HEK293T (cell line): ENCODE results near the gene LCP1.

Experiments
- CTCF ChIA-PET: fragments of 350-600 bp; formaldehyde crosslinking; extraction: SDS; loops from one replicate; lab custom pipeline; 2021; ENCODE audit warnings: antibody characterized with exemption, inconsistent platforms; lab: Yijun Ruan, JAX
- POLR2A ChIA-PET: fragments of 350-600 bp; formaldehyde crosslinking; extraction: SDS; loops from one replicate; lab custom pipeline; 2020; ENCODE audit warnings: antibody characterized with exemption, inconsistent platforms; lab: Yijun Ruan, JAX
- DNase-seq: peaks from one replicate; pipeline ENCODE4 v3.0.0; 2012; ENCODE audit warnings: mixed read lengths; ENCODE audit errors: extremely low spot score
- ARNT ChIP-seq: fragments of 450-650 bp; IDR thresholded peaks from 2 replicates; pipeline ENCODE4 v1.6.1; 2017; ENCODE audit warnings: mild to moderate bottlenecking
- BHLHE40 ChIP-seq: fragments of 450-650 bp; IDR thresholded peaks from 2 replicates; pipeline ENCODE4 v1.6.1; 2016; ENCODE audit warnings: mild to moderate bottlenecking, moderate library complexity, borderline replicate concordance
- CTBP1 ChIP-seq: fragments of 450-650 bp; IDR thresholded peaks from 2 replicates; pipeline ENCODE4 v1.6.1; 2016; ENCODE audit warnings: borderline replicate concordance
- ELF4 ChIP-seq: fragments of 450-650 bp; IDR thresholded peaks from 2 replicates; pipeline ENCODE4 v1.6.1; 2017; ENCODE audit warnings: antibody characterized with exemption
- FOXA1 ChIP-seq: fragments of 450-650 bp; IDR thresholded peaks from 2 replicates; pipeline ENCODE4 v1.6.1; 2016; ENCODE audit warnings: mild to moderate bottlenecking
- FOXK2 ChIP-seq: fragments of 450-650 bp; IDR thresholded peaks from 2 replicates; pipeline ENCODE4 v1.6.1; 2016; ENCODE audit warnings: mild to moderate bottlenecking
- FOXM1 ChIP-seq: fragments of 450-650 bp; IDR thresholded peaks from 2 replicates; pipeline ENCODE4 v1.6.1; 2017; ENCODE audit warnings: mild to moderate bottlenecking, borderline replicate concordance
- HDGF ChIP-seq: fragments of 450-650 bp; IDR thresholded peaks from 2 replicates; pipeline ENCODE4 v1.6.1; 2017; ENCODE audit warnings: antibody characterized with exemption, borderline replicate concordance
- L3MBTL2 ChIP-seq: fragments of 450-650 bp; conservative IDR thresholded peaks from 2 replicates; pipeline ENCODE4 v1.6.1; 2016; ENCODE audit warnings: mild to moderate bottlenecking
- LEF1 ChIP-seq: fragments of 450-650 bp; IDR thresholded peaks from 2 replicates; pipeline ENCODE4 v1.6.1; 2017; ENCODE audit warnings: mild to moderate bottlenecking, borderline replicate concordance
- NFRKB ChIP-seq: fragments of 450-650 bp; IDR thresholded peaks from 2 replicates; pipeline ENCODE4 v1.6.1; 2016; ENCODE audit warnings: mild to moderate bottlenecking, moderate library complexity
- SP1 ChIP-seq: fragments of 450-650 bp; IDR thresholded peaks from 2 replicates; pipeline ENCODE4 v1.6.1; 2017
- SUZ12 ChIP-seq: fragments of 450-650 bp; IDR thresholded peaks from 2 replicates; pipeline ENCODE4 v1.6.1; 2016; ENCODE audit warnings: mild to moderate bottlenecking
- TARDBP ChIP-seq: fragments of 450-650 bp; IDR thresholded peaks from 2 replicates; pipeline ENCODE4 v1.6.1; 2016
- ZNF384 ChIP-seq: fragments of 450-650 bp; IDR thresholded peaks from 2 replicates; pipeline ENCODE4 v1.6.1; 2016
- TF ChIP-seq, protein P1 (sequence below): fragments of 450-650 bp; IDR thresholded peaks from 2 replicates; pipeline ENCODE4 v1.6.1; 2016

LCP1 gene

DNA sequence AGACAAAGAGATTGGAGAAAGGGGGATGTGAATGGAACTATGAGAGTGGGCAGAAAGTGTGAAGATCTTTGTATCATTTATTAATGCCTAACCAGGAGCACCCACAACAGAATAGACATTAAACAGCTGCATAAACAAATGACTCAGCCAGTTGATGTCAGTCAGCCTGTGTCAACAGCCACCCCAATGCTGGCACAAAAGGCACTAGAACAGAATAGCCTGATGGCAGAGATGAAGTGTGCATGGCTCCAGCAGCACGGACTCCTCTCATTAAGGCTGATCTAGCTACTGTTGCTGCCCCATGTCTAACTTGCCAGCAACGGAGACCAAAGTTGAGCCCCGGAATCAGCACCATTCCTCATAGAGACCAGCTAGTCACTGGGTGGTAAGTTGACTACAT lies 85.0 kb downstream of the LCP1 start:
- TF ChIP-seq SUZ12 (no peak), FOXA1 (no peak), LEF1 (no peak)
- no peak for DNase-seq
- ChIA-PET CTCF (no interaction called here), POLR2A (no interaction called here)

GRCh38 chr13:46094478-46094877 lies 87.5 kb downstream of the LCP1 start:
- ChIA-PET POLR2A (interaction anchor here (0.7 kb wide), 1 partner anchor 10 kb away, joined by 3 read pairs; no protein-coding TSS in a partner anchor), CTCF (no interaction called here)
- TF ChIP-seq BHLHE40 (no peak), FOXM1 (no peak), LEF1 (no peak), TARDBP (no peak), FOXA1 (no peak), L3MBTL2 (no peak)
- no peak for DNase-seq

GRCh38 chr13:46088821-46089562 lies 93.0 kb downstream of the LCP1 start:
- TF ChIP-seq ARNT (no peak), FOXA1 (no peak), SUZ12 (no peak), NFRKB (no peak), TARDBP (no peak), CTBP1 (no peak), FOXM1 (no peak), HDGF (no peak), SP1 (no peak)
- POLR2A ChIA-PET, result no interaction called here
- no peak for DNase-seq
- CTCF ChIA-PET, result no interaction called here

GRCh38 chr13:46087481-46087880 lies 94.5 kb downstream of the LCP1 start:
- no peak for DNase-seq
- CTCF ChIA-PET, result no interaction called here
- POLR2A ChIA-PET, result no interaction called here
- TF ChIP-seq HDGF, result no peak
- TF ChIP-seq, protein P1, sequence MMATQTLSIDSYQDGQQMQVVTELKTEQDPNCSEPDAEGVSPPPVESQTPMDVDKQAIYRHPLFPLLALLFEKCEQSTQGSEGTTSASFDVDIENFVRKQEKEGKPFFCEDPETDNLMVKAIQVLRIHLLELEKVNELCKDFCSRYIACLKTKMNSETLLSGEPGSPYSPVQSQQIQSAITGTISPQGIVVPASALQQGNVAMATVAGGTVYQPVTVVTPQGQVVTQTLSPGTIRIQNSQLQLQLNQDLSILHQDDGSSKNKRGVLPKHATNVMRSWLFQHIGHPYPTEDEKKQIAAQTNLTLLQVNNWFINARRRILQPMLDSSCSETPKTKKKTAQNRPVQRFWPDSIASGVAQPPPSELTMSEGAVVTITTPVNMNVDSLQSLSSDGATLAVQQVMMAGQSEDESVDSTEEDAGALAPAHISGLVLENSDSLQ, result no peak
- TF ChIP-seq CTBP1, result no peak
- TF ChIP-seq BHLHE40, result no peak
- TF ChIP-seq FOXK2, result no peak
- no peak for TF ChIP-seq SP1
- TF ChIP-seq SUZ12, result no peak
- TF ChIP-seq TARDBP, result no peak
- TF ChIP-seq FOXA1, result no peak
- no peak for TF ChIP-seq FOXM1
- TF ChIP-seq L3MBTL2, result no peak
- TF ChIP-seq ARNT, result no peak
- TF ChIP-seq LEF1, result no peak
- TF ChIP-seq ZNF384, result no peak
- TF ChIP-seq ELF4, result no peak

GRCh38 chr13:46086985-46087384 lies 95.0 kb downstream of the LCP1 start:
- POLR2A ChIA-PET, result no interaction called here
- TF ChIP-seq ELF4, result no peak
- no peak for TF ChIP-seq LEF1
- no peak for TF ChIP-seq SP1
- TF ChIP-seq BHLHE40, result no peak
- no peak for TF ChIP-seq L3MBTL2
- no peak for TF ChIP-seq FOXM1
- no peak for TF ChIP-seq NFRKB
- no peak for TF ChIP-seq HDGF
- TF ChIP-seq TARDBP, result no peak
- no peak for TF ChIP-seq ZNF384
- no peak for TF ChIP-seq ARNT
- no peak for DNase-seq
- CTCF ChIA-PET, result no interaction called here

DNA sequence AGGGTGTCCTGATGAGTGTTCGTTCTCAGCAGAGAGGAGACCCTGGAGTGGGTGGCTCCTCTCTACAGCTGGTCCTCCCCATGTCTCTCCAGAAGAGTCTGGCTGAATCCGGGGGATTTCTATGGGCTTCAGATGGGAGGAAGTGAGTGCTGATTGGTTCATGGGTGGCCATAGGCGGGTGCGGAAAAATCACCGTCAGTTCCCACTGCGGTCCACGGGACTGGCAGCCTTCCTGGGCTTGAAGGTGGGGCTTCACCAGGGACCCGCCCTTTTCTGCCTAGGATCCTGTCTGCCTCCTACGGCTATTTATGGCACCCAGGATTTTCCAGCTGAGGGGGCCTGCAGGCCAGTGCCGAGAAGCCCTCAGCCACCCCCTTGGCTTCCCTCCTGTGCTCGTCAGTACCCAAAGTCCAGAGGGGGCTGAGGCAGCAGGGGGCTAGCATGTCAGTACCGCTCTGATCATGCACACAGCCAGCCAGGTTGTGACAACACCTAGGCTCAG lies 95.5 kb downstream of the LCP1 start:
- DNase-seq, result no peak
- TF ChIP-seq FOXA1 (no peak), ZNF384 (no peak), L3MBTL2 (no peak), SP1 (no peak)
- TF ChIP-seq, protein P1, result no peak
- ChIA-PET POLR2A (no interaction called here), CTCF (interaction anchor here (0.5 kb wide), 1 partner anchor 263 kb away, joined by 7 read pairs; no protein-coding TSS in a partner anchor)

- ChIA-PET POLR2A (no interaction called here), CTCF (interaction anchor here (0.6 kb wide), 1 partner anchor 692 kb away, joined by 4 read pairs; no protein-coding TSS in a partner anchor)
- TF ChIP-seq FOXA1 (no peak), NFRKB (no peak), TARDBP (no peak), HDGF (no peak), SP1 (no peak), ELF4 (no peak), L3MBTL2 (no peak), ZNF384 (no peak), FOXM1 (no peak), BHLHE40 (no peak), ARNT (no peak)
- TF ChIP-seq, protein P1, result no peak
- no peak for DNase-seq
Observed at GRCh38 chr13:46085737-46086136, 96.2 kb downstream of the LCP1 start.
